KMS-11 (cell line): ENCODE measurements around the gene WASF1.

ENCODE experiments used
- H2AFZ ChIP-seq: fragments of 200-600 bp; sonication (generic); 2 replicates; pipeline ENCODE4 v1.6.1; 2016; ENCODE audit warnings: antibody characterized with exemption, mixed run types, low read depth
- H3K27ac ChIP-seq: fragments of 200-600 bp; sonication (generic); 2 replicates; pipeline ENCODE4 v1.6.1; 2016; ENCODE audit warnings: mild to moderate bottlenecking, mixed run types
- H3K27me3 ChIP-seq: fragments of 200-600 bp; sonication (generic); 2 replicates; pipeline ENCODE4 v1.6.1; 2017; ENCODE audit warnings: mild to moderate bottlenecking, low read depth, mixed run types, moderate library complexity; ENCODE audit not compliant: insufficient read depth
- H3K36me3 ChIP-seq: fragments of 200-600 bp; sonication (generic); 2 replicates; pipeline ENCODE4 v1.6.1; 2017; ENCODE audit warnings: mild to moderate bottlenecking, mixed run types; ENCODE audit not compliant: insufficient read depth
- H3K4me1 ChIP-seq: fragments of 200-600 bp; sonication (generic); 2 replicates; pipeline ENCODE4 v1.6.1; 2016; ENCODE audit warnings: mild to moderate bottlenecking, low read depth, mixed run types; ENCODE audit not compliant: poor library complexity, severe bottlenecking
- H3K4me2 ChIP-seq: fragments of 200-600 bp; sonication (generic); 2 replicates; pipeline ENCODE4 v1.7.0; 2016; ENCODE audit warnings: mild to moderate bottlenecking, mixed run types
- H3K4me3 ChIP-seq: fragments of 200-600 bp; sonication (generic); IDR thresholded peaks from 2 replicates; pipeline ENCODE4 v1.6.1; 2017; ENCODE audit warnings: low read depth, low read length, mixed read lengths; ENCODE audit not compliant: insufficient read depth
- H3K79me2 ChIP-seq: fragments of 200-600 bp; sonication (generic); 2 replicates; pipeline ENCODE4 v1.6.1; 2016; ENCODE audit warnings: low read depth, mixed run types; ENCODE audit not compliant: insufficient read depth
- H3K9ac ChIP-seq: fragments of 200-600 bp; sonication (generic); 2 replicates; pipeline ENCODE4 v1.6.1; 2016; ENCODE audit warnings: mild to moderate bottlenecking, mixed run types
- H4K20me1 ChIP-seq: fragments of 200-600 bp; sonication (generic); 2 replicates; pipeline ENCODE4 v1.6.1; 2016; ENCODE audit warnings: mild to moderate bottlenecking, mixed run types; ENCODE audit not compliant: insufficient read depth
- TF ChIP-seq, protein P1 (sequence below): fragments of 200-600 bp; sonication (generic); conservative IDR thresholded peaks from 2 replicates; pipeline ENCODE4 v1.6.1; 2017; ENCODE audit warnings: low read depth, mild to moderate bottlenecking, antibody characterized with exemption, low read length, moderate library complexity, mixed read lengths

WASF1 gene

DNA sequence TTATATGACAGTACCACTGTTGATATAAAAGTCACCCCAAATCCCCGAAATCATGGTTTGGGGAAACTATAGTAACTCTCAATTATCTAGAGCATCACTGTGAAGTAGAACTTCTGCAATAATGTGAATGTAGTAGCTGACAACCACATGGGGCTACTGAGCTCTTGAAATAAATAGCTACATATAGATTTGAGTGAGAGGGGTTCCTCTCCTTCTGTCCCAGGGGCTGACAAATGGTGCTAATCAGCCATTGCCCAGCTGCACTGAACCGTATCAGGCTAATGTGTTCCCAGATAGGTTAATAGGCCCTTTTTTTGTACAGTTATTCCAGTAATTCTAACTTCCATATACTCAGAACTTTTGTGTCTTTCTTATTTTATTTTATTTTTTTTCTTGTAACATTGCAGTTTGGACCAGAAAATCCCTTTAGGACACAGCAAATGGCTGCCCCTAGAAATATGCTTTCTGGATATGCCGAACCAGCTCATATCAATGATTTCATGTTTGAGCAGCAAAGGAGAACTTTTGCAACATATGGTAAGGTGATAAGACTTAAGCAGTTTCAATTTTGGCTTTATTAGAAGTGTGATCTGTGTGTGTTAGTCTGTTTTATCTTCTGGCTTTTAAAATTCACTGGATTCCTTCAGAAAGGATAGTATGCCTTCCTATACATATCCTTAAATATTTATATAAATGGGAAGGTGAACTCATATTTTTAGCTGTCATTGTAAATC lies 21.8 kb upstream of the WASF1 start:
- no peak overlapping the region for H2AFZ ChIP-seq
- H3K4me2 ChIP-seq: no peak overlapping the region
- H3K27ac ChIP-seq: no peak overlapping the region
- H3K4me1 ChIP-seq: no peaks in the 10 kb centered on the region
- H3K79me2 ChIP-seq: no peaks in the 10 kb centered on the region
- H3K27me3 ChIP-seq: no peaks in the 10 kb centered on the region
- H4K20me1 ChIP-seq: no peaks in the 10 kb centered on the region
- no peaks in the 10 kb centered on the region for H3K36me3 ChIP-seq
- TF ChIP-seq, protein P1, sequence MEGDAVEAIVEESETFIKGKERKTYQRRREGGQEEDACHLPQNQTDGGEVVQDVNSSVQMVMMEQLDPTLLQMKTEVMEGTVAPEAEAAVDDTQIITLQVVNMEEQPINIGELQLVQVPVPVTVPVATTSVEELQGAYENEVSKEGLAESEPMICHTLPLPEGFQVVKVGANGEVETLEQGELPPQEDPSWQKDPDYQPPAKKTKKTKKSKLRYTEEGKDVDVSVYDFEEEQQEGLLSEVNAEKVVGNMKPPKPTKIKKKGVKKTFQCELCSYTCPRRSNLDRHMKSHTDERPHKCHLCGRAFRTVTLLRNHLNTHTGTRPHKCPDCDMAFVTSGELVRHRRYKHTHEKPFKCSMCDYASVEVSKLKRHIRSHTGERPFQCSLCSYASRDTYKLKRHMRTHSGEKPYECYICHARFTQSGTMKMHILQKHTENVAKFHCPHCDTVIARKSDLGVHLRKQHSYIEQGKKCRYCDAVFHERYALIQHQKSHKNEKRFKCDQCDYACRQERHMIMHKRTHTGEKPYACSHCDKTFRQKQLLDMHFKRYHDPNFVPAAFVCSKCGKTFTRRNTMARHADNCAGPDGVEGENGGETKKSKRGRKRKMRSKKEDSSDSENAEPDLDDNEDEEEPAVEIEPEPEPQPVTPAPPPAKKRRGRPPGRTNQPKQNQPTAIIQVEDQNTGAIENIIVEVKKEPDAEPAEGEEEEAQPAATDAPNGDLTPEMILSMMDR: no peak
- H3K4me3 ChIP-seq: no peak overlapping the region
- H3K9ac ChIP-seq: no peak overlapping the region

DNA sequence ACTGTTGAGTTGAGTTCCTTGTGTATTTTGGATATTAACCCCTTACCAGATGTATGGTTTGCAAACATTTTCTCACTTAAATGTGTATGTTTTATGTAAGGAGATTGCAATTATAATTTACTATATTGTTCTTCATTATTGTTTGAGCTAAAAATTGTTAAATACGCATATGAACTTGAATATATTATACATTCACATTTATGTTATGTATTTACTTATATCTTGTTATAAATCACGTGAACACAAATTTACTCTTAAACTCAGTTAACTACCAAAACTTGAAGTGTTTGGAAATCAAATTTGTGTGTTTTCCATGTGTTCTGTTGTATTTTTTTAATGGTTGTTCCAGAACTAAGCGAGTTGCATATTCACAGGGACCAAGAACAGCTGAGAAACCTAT lies 19.1 kb upstream of the WASF1 start:
- Histone ChIP-seq H4K20me1 (no peaks in the 10 kb centered on the region), H3K4me1 (no peaks in the 10 kb centered on the region), H3K4me3 (no peak overlapping the region), H3K79me2 (no peaks in the 10 kb centered on the region), H3K27ac (no peak overlapping the region), H2AFZ (no peak overlapping the region), H3K36me3 (no peaks in the 10 kb centered on the region), H3K4me2 (no peak overlapping the region), H3K27me3 (no peaks in the 10 kb centered on the region), H3K9ac (no peak overlapping the region)
- TF ChIP-seq, protein P1: no peak

DNA sequence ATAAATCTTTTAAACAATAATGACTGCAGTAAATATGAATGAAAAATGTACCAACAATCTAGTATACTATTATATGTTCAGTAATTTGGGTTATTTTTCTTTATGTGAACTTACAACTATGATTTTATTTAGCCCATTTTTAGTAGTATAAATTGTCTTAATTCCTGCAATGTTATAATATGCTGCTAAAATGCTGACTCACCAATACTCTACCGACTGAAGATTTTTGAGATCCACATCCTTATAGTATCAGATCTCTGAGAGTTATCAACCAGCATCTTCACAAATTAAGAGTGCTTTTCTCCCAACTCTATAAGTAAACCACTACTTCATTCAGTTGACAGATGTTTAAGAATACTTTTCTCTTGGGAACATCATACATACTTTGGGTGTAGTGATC lies 17.4 kb upstream of the WASF1 start:
- no peak overlapping the region for H3K9ac ChIP-seq
- no peak overlapping the region for H3K27ac ChIP-seq
- H4K20me1 ChIP-seq: no peaks in the 10 kb centered on the region
- TF ChIP-seq, protein P1: no peak
- H3K4me1 ChIP-seq: no peaks in the 10 kb centered on the region
- H3K79me2 ChIP-seq: no peaks in the 10 kb centered on the region
- no peaks in the 10 kb centered on the region for H3K27me3 ChIP-seq
- H3K36me3 ChIP-seq: no peaks in the 10 kb centered on the region
- no peak overlapping the region for H2AFZ ChIP-seq
- no peak overlapping the region for H3K4me3 ChIP-seq
- H3K4me2 ChIP-seq: no peak overlapping the region

DNA sequence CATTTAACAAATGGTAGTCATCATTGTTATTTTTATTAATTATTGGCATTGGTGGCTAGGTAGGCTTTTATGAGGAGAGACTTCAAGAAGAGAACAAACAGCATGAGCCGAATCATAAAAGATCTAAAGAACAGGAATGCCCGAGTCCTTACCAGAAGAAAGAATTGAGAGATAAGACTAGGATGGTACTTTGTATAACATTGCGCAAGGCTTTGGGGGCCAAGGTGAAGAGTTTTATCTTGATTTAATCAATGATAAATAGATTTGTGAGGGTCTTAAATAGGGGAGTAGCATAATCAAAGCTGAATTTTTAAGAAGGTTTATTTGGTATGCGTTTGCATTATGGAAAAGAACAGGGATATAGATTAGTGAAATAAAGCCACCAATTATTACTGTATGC lies 16.2 kb upstream of the WASF1 start:
- Histone ChIP-seq H4K20me1 (no peaks in the 10 kb centered on the region), H3K9ac (no peak overlapping the region), H3K27me3 (no peaks in the 10 kb centered on the region), H2AFZ (no peak overlapping the region), H3K79me2 (no peaks in the 10 kb centered on the region), H3K4me2 (no peak overlapping the region), H3K4me1 (no peaks in the 10 kb centered on the region), H3K27ac (no peak overlapping the region), H3K4me3 (no peak overlapping the region), H3K36me3 (no peaks in the 10 kb centered on the region)
- TF ChIP-seq, protein P1: no peak
